ENCODE results near the gene PVALB. TPM values are rescaled to one million over a fixed set of nuclear protein-coding genes. Genes with fewer than 3 reads are reported as not detected.
"Not testable (repeated sequence)": the region's sequence is repeated elsewhere in the genome, so short reads cannot be mapped to it uniquely, and the experiment has no call there.

Gene PVALB
- total RNA-seq, 1 donor from 2014 or later, result not detected

GRCh38 chr22:36755316-36755715 lies 61.5 kb downstream of the PVALB start:
- H3K4me3 ChIP-seq (ENCODE audit: low read depth, low read length), result no peak overlapping the region
- no peak for TF ChIP-seq CTCF (conservative IDR thresholded peaks at IDR 0.05; ENCODE audit: low read depth, low read length)
- no peak for DNase-seq (ENCODE audit: low read depth)

- H3K4me3 ChIP-seq (ENCODE audit: low read depth, low read length); DNase-seq (ENCODE audit: low read depth): not testable (repeated sequence)
Observed at GRCh38 chr22:36754881-36755280, 62.0 kb downstream of the PVALB start.

GRCh38 chr22:36753916-36754315 lies 62.9 kb downstream of the PVALB start:
- TF ChIP-seq CTCF (conservative IDR thresholded peaks at IDR 0.05; ENCODE audit: low read depth, low read length), result no peak
- no peak for DNase-seq (ENCODE audit: low read depth)
- H3K4me3 ChIP-seq (ENCODE audit: low read depth, low read length), result no peak overlapping the region

GRCh38 chr22:36753120-36753802 lies 63.6 kb downstream of the PVALB start:
- no peak for TF ChIP-seq CTCF (conservative IDR thresholded peaks at IDR 0.05; ENCODE audit: low read depth, low read length)
- no peak for DNase-seq (ENCODE audit: low read depth)
- no peak overlapping the region for H3K4me3 ChIP-seq (ENCODE audit: low read depth, low read length)

Other genes with a start within 250 kb of the PVALB start
- gene CACNG2, start 113.3 kb downstream of the PVALB start, total RNA-seq, result not detected in 2 replicates
- gene IFT27, start 40.9 kb downstream of the PVALB start, total RNA-seq, result 12.0 and 16.1 TPM in 2 replicates
- gene NCF4, start 44.0 kb upstream of the PVALB start, total RNA-seq, result not detected in 2 replicates
- gene CSF2RB, start 96.6 kb upstream of the PVALB start, total RNA-seq, result under 0.01 TPM in 1 of 2 replicates, not detected in the other
- 49.6 and 66.9 TPM in 2 replicates for gene TST, start 202.4 kb upstream of the PVALB start, total RNA-seq
- 215 and 252 TPM in 2 replicates for gene MPST, start 202.7 kb upstream of the PVALB start, total RNA-seq
- 35.6 and 35.9 TPM in 2 replicates for gene KCTD17, start 234.7 kb upstream of the PVALB start, total RNA-seq